Measurements from ENCODE around the gene KLHL30.

Gene KLHL30

GRCh38 chr2:238155761-238156694 lies 17.6 kb downstream of the KLHL30 start:
- no peak for TF ChIP-seq CTCF (IDR thresholded peaks at IDR 0.05; ENCODE audit: low read depth, low read length, missing control alignments)
- in situ Hi-C loops (cut with HindIII; ENCODE audit: low sequenced_read_pairs), result no loop called here
- H3K4me3 ChIP-seq (ENCODE audit: low read depth, low read length), result no peak overlapping the region
- DNase-seq (ENCODE audit: low read depth), result no peak

GRCh38 chr2:238157506-238158017 lies 19.1 kb downstream of the KLHL30 start:
- DNase-seq (ENCODE audit: low read depth), result no peak
- H3K4me3 ChIP-seq (ENCODE audit: low read depth, low read length), result no peak overlapping the region
- TF ChIP-seq CTCF (IDR thresholded peaks at IDR 0.05; ENCODE audit: low read depth, low read length, missing control alignments), result no peak
- in situ Hi-C loops (cut with HindIII; ENCODE audit: low sequenced_read_pairs), result no loop called here

- no peak for DNase-seq (ENCODE audit: low read depth)
- no peak overlapping the region for H3K4me3 ChIP-seq (ENCODE audit: low read depth, low read length)
- in situ Hi-C loops (cut with HindIII; ENCODE audit: low sequenced_read_pairs), result no loop called here
- no peak for TF ChIP-seq CTCF (IDR thresholded peaks at IDR 0.05; ENCODE audit: low read depth, low read length, missing control alignments)
Measured at GRCh38 chr2:238158018-238158508, 19.6 kb downstream of the KLHL30 start.

GRCh38 chr2:238158509-238159070 lies 20.1 kb downstream of the KLHL30 start, which contains the start of gene ERFE:
Gene ERFE (plus strand): TSS chr2:238158970. CDS start chr2:238159008, 38 bp downstream.
- no peak for DNase-seq (ENCODE audit: low read depth)
- H3K4me3 ChIP-seq (ENCODE audit: low read depth, low read length), result peak within 1 kb of the TSS; percentile 20
- in situ Hi-C loops (cut with HindIII; ENCODE audit: low sequenced_read_pairs), result no loop called here
- peak; percentile 30 for TF ChIP-seq CTCF (IDR thresholded peaks at IDR 0.05; ENCODE audit: low read depth, low read length, missing control alignments)

GRCh38 chr2:238159071-238159539 lies 20.6 kb downstream of the KLHL30 start:
- DNase-seq (ENCODE audit: low read depth), result no peak
- no peak for TF ChIP-seq CTCF (IDR thresholded peaks at IDR 0.05; ENCODE audit: low read depth, low read length, missing control alignments)
- in situ Hi-C loops (cut with HindIII; ENCODE audit: low sequenced_read_pairs), result no loop called here
- H3K4me3 ChIP-seq (ENCODE audit: low read depth, low read length), result peak overlapping the region; percentile 20

GRCh38 chr2:238159661-238160205 lies 21.3 kb downstream of the KLHL30 start:
- no peak for TF ChIP-seq CTCF (IDR thresholded peaks at IDR 0.05; ENCODE audit: low read depth, low read length, missing control alignments)
- no peak for DNase-seq (ENCODE audit: low read depth)
- in situ Hi-C loops (cut with HindIII; ENCODE audit: low sequenced_read_pairs), result no loop called here
- H3K4me3 ChIP-seq (ENCODE audit: low read depth, low read length), result no peak overlapping the region

Measured in astrocyte of the cerebellum (primary cell).